Fibroblast of villous mesenchyme (primary cell): Measurements from ENCODE around the gene ZNF354C. TPM values are rescaled to one million over a fixed set of nuclear protein-coding genes. Genes with fewer than 3 reads are reported as not detected.
"Not testable (repeated sequence)": the region's sequence is repeated elsewhere in the genome, so short reads cannot be mapped to it uniquely, and the experiment has no call there.

Source experiments
- DNase-seq: peaks from one replicate; pipeline ENCODE4 v3.0.0-alpha.2; 2010; ENCODE audit warnings: low read depth
- H3K4me3 ChIP-seq: 2 replicates; pipeline ENCODE4 v1.5.1; 2011; ENCODE audit warnings: low read depth, mild to moderate bottlenecking, low read length
- total RNA-seq: library from RNA; depleted of rRNA; stranded (reverse); fragments of >200 nt; gene quantifications from 2 replicates; pipeline ENCODE4 v1.2.3, GENCODE V29; 2012
- TF ChIP-seq, protein P1 (sequence below): IDR thresholded peaks from 2 replicates; pipeline ENCODE4 v1.5.1; 2012; ENCODE audit warnings: low read depth, mild to moderate bottlenecking, low read length; ENCODE audit not compliant: insufficient read depth

ZNF354C gene
- total RNA-seq, 1 donor: 9.1 TPM

DNA sequence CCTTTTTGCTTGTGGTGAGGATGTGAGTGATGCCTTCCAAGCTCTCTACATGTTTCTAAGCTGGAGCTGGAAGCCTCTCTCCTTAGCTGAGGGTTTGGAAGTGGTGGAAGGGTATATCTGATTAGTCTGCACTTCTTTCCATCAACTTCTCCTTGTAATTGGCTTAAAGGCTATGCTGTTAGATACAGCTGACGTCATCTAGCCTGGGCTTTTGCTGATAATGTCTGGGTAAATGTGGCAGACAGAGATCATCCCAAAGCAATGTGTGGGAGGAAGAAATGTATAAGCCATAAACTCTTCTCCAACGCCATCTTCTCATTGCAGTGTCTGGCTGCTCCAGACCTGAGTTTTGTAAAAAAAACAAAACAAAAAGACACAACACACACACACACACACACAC lies 29.3 kb downstream of the ZNF354C start:
- TF ChIP-seq, protein P1, sequence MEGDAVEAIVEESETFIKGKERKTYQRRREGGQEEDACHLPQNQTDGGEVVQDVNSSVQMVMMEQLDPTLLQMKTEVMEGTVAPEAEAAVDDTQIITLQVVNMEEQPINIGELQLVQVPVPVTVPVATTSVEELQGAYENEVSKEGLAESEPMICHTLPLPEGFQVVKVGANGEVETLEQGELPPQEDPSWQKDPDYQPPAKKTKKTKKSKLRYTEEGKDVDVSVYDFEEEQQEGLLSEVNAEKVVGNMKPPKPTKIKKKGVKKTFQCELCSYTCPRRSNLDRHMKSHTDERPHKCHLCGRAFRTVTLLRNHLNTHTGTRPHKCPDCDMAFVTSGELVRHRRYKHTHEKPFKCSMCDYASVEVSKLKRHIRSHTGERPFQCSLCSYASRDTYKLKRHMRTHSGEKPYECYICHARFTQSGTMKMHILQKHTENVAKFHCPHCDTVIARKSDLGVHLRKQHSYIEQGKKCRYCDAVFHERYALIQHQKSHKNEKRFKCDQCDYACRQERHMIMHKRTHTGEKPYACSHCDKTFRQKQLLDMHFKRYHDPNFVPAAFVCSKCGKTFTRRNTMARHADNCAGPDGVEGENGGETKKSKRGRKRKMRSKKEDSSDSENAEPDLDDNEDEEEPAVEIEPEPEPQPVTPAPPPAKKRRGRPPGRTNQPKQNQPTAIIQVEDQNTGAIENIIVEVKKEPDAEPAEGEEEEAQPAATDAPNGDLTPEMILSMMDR: no peak
- no peak for DNase-seq
- no peak overlapping the region for H3K4me3 ChIP-seq

DNA sequence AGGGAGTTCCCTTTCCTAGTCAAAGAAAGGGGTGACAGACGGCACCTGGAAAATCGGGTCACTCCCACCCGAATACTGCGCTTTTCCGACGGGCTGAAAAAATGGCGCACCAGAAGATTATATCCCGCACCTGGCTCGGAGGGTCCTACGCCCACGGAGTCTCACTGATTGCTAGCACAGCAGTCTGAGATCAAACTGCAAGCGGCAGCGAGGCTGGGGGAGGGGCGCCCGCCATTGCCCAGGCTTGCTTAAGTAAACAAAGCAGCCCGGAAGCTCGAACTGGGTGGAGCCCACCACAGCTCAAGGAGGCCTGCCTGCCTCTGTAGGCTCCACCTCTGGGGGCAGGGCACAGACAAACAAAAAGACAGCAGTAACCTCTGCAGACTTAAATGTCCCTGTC lies 41.1 kb downstream of the ZNF354C start:
- DNase-seq, H3K4me3 ChIP-seq: not testable (repeated sequence)

DNA sequence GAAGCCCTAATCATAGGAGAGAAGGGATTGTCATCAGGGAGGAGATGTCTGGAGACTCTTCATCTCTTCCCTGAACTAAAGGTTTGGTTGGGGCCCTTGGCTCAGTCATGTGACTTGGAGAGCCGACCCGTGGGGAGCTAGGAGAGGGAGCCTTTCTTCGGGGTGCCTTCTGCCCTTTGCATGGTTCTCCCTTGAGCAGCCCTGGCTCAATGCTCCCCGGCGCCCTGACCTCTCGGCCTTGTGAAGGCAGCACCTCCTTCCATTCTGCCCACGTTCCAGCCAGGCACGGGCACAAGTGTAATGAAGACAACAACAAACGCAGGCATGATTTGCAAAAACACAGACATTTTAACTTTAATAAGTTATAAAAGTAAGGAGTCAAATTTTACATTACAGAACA lies 50.4 kb downstream of the ZNF354C start:
- no peak overlapping the region for H3K4me3 ChIP-seq
- no peak for DNase-seq
- TF ChIP-seq, protein P1: no peak

DNA sequence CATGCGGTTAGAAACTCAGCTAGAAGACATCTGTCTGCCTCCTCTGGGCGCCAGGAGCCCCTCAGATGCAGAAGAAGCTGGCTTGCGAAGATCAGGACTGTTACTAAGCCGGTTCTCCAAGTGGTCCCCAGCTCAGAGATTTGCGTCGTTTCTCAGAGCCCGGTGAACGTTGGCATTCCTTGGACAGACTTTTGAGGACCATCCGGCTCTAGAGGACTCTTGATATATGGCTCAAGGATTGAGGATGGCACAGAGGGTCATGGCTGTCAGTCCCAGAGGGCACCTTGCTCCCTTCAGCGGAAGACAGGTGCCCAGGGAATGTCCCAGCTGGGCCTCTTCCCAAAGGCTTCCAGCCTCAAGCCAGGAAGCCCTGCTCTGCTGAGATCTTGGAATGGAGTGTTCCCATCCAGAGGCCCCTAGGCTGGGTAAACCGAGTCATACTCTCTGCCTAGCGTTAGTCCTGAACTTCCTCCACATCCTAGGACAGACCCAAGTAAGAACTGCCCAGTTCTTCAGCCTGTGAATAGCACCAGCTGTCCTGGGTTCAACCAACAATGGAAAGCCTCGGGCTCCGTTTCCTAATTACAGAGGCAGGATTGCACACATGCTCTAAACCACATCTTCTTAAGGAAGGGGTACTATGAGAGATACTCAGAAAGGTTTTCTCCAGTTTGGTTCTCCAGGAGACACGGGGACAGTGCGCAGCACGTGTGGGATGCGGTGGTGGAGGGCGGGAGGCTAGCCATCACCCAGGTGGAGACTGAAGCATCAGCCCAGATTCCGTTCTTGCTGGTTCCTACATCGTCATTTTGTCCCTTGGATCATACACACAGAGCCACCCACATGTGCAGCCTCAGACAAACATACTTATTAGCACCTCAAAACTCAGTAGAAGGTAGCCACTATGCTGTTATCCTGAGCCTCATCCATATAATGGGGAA lies 51.4 kb downstream of the ZNF354C start:
- TF ChIP-seq, protein P1: no peak
- H3K4me3 ChIP-seq: no peak overlapping the region
- DNase-seq: no peak

DNA sequence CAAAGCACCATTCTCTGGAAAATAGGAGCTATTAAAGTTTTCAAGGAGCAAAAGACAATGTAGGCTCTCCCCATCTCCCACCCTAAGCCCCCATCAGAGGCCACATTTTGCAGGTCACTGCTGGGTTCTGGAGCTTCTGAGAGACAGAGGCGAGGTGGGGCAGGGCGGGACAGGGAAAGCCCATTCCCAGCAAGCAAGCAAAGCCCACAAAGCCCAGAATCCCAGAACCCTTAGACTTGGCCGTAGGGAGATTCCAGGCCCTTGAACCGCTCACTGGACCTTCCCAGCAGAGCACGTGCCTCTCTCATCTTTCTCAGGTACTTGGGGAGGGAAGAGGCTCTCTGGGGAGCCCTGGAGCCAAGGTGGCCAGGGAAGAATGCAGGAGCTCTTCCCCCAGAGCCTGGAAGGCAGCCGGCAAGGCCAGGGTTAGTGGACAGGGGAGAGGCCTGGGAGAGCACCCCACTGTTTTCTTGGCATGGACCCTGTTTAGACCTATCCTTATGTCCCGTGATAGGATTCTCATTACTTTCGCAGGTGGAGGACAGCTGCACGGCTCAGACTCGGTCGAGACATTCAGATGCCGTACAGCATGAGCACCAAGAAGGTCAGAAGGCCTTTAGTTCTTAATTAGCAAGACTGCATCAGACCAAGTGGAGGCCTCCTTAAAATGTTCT lies 52.4 kb downstream of the ZNF354C start:
- DNase-seq: no peak
- H3K4me3 ChIP-seq: no peak overlapping the region
- TF ChIP-seq, protein P1: no peak

DNA sequence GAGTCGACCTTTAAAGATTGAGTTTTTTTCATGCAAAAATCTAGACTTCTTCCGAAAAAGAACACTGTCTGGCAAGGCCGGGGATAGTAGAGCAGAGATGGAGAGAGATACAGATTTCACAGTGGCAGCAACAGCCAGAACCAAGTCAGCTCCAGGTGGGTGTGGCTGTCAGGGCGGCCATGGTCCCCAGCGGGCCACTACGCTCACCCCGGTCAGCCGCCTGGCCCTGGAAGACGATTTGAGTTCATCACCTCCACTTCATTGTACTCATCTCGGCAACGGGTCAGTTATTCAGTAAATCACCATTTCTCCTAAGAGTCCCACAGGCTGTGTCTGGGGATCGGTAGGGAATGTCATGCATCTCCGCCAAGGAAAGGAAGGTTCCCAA lies 53.0 kb downstream of the ZNF354C start:
- TF ChIP-seq, protein P1: no peak
- no peak overlapping the region for H3K4me3 ChIP-seq
- DNase-seq: no peak

DNA sequence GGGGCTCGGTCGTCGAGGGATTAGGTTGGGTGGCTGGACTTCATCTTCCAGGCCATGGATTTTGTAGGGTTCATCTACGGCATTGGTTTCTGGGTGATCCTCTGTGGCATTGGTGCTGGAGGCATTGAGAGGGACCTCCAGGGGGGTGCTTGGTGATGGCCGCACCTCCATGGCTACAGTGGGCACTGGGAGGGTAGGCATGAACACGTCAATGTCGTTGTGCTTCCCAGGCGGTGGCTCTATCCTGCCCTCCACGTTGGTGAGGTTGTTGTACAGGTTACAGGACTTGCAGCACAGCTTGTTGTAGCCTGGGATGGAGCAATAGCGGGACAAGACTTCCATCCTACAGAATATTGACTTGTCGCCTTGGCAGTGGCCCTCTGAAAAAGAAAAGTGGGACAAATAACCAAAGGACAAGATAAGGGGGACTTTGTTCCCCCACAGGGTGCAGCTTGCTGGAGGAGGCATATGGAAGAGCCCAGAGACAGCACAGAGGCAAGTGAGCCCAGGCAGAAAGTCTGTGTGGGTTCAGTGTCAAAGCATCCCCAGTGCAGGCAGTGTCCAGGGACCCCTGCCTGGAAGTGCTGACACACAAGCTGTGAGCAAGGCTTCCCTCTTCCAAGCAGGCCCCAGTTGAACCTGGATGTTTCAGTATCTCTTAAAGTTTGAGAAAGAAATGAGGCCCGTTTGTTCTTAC lies 53.9 kb downstream of the ZNF354C start:
- TF ChIP-seq, protein P1: no peak
- no peak for DNase-seq
- no peak overlapping the region for H3K4me3 ChIP-seq
